ENCODE measurements around the gene TRIM8. TPM values are rescaled to one million over a fixed set of nuclear protein-coding genes. Genes with fewer than 3 reads are reported as not detected.

Gene TRIM8
- total RNA-seq, 1 donor from 2014 or later = 216 TPM

GRCh38 chr10:102603946-102604345 lies 40.3 kb upstream of the TRIM8 start:
- H3K36me3 ChIP-seq = peaks cover 0 to 16% of the 10 kb centered on the region in 2 donors
- no peaks in the 10 kb centered on the region for H3K27me3 ChIP-seq
- DNase-seq (ENCODE audit: low spot score in 2 of 2) = no peak
- no peaks in the 10 kb centered on the region for H3K9me3 ChIP-seq
- peaks cover 13 to 28% of the 10 kb centered on the region in 2 donors for H3K4me1 ChIP-seq
- TF ChIP-seq CTCF (IDR thresholded peaks at IDR 0.05) = no peak
- H3K4me3 ChIP-seq = no peak overlapping the region
- intact Hi-C loops (cut with DNase I) = loop anchor here (2.0 kb wide), 2 partner anchors 15 to 41 kb away; partner anchors contain the start of gene TRIM8
- peak overlapping the region; percentile 84 to 87 for H3K27ac ChIP-seq

GRCh38 chr10:102604439-102604841 lies 39.8 kb upstream of the TRIM8 start:
- H3K4me3 ChIP-seq = no peak overlapping the region
- H3K27ac ChIP-seq = peak overlapping the region; percentile 84 to 87
- H3K4me1 ChIP-seq = peaks cover 13 to 27% of the 10 kb centered on the region in 2 donors
- DNase-seq (ENCODE audit: low spot score in 2 of 2) = no peak
- H3K36me3 ChIP-seq = peaks cover 0 to 12% of the 10 kb centered on the region in 2 donors
- intact Hi-C loops (cut with DNase I) = loop anchor here (2.0 kb wide), 1 partner anchor 14 kb away; no protein-coding TSS in a partner anchor
- no peaks in the 10 kb centered on the region for H3K9me3 ChIP-seq
- no peak for TF ChIP-seq CTCF (IDR thresholded peaks at IDR 0.05)
- no peaks in the 10 kb centered on the region for H3K27me3 ChIP-seq

DNA sequence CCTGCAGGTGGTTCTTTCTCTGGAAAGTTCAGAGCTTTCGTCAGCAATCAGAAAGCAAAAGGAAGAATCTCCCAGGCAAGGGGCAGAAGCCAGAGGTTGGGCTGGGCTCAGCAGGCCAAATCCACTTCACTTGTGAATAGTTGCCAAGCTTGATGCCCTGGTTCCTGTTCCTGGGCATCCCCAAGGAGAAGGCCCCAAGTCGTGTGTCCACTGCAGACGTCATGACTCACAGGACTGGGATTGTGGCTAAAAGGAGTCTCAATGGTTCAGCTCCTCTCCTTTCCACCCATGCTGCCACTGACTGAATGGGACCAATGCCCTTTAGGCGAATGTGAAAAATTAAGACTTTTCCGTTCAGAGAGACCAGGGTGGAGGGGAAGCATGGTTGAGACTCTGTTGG lies 38.6 kb upstream of the TRIM8 start:
- H3K4me3 ChIP-seq = no peak overlapping the region
- peaks cover 0 to 12% of the 10 kb centered on the region in 2 donors for H3K36me3 ChIP-seq
- no peaks in the 10 kb centered on the region for H3K9me3 ChIP-seq
- H3K27me3 ChIP-seq = no peaks in the 10 kb centered on the region
- peaks cover 2 to 16% of the 10 kb centered on the region in 2 donors for H3K4me1 ChIP-seq
- no peak overlapping the region for H3K27ac ChIP-seq
- TF ChIP-seq CTCF (IDR thresholded peaks at IDR 0.05) = no peak
- intact Hi-C loops (cut with DNase I) = loop anchor here (2.0 kb wide), 1 partner anchor 13 kb away; no protein-coding TSS in a partner anchor
- DNase-seq (ENCODE audit: low spot score in 2 of 2) = no peak

GRCh38 chr10:102608487-102608886 lies 35.8 kb upstream of the TRIM8 start:
- H3K27me3 ChIP-seq = no peaks in the 10 kb centered on the region
- H3K27ac ChIP-seq = no peak overlapping the region
- intact Hi-C loops (cut with DNase I) = no loop called here
- TF ChIP-seq CTCF (IDR thresholded peaks at IDR 0.05) = no peak
- H3K4me1 ChIP-seq = peaks cover 0 to 9% of the 10 kb centered on the region in 2 donors
- no peak overlapping the region for H3K4me3 ChIP-seq
- DNase-seq (ENCODE audit: low spot score in 2 of 2) = no peak
- no peaks in the 10 kb centered on the region for H3K9me3 ChIP-seq
- H3K36me3 ChIP-seq = peaks cover 0 to 8% of the 10 kb centered on the region in 2 donors

DNA sequence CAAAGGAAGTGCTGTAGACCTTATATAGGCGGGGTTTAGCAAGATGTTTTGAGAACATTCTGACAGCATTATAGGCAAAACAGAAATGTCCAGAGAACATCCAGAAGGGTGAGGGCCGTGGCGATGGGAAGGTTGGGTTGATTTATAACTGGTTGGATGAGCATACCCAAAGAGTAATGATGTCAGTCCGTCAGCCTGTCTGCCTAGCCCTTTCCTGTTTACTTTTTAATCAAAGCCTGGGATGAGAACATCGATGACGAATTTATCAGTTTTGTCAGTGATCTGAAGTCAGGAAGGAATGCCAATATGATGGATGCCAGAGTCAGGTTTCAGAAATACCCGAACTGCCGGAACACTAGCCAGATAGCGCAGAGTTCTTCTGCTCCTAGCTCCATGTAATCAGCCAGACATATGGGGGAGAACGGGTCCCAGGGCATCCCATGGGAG lies 33.8 kb upstream of the TRIM8 start:
- Histone ChIP-seq H3K27ac (peak overlapping the region in 1 of 2 donors; percentile 72), H3K27me3 (no peaks in the 10 kb centered on the region), H3K4me1 (peaks cover 0 to 9% of the 10 kb centered on the region in 2 donors), H3K36me3 (peaks cover 0 to 5% of the 10 kb centered on the region in 2 donors), H3K9me3 (no peaks in the 10 kb centered on the region), H3K4me3 (no peak overlapping the region)
- DNase-seq (ENCODE audit: low spot score in 2 of 2) = no peak
- TF ChIP-seq CTCF (IDR thresholded peaks at IDR 0.05) = no peak
- intact Hi-C loops (cut with DNase I) = no loop called here
